AG09309 (cell line): ENCODE results near the gene C20orf204.

Experiments used
- DNase-seq: peaks from one replicate; pipeline ENCODE4 v3.0.0-alpha.2; 2010; ENCODE audit warnings: low read depth
- H3K4me3 ChIP-seq: 2 replicates; pipeline ENCODE4 v1.5.1; 2011; ENCODE audit warnings: mild to moderate bottlenecking, low read depth, low read length, moderate library complexity; ENCODE audit not compliant: control insufficient read depth
- TF ChIP-seq, protein P1 (sequence below): IDR thresholded peaks from 2 replicates; pipeline ENCODE4 v1.5.1; 2011; ENCODE audit warnings: mild to moderate bottlenecking, low read depth, low read length, inconsistent platforms; ENCODE audit not compliant: insufficient read depth, control insufficient read depth; ENCODE audit errors: missing control alignments

The C20orf204 gene

DNA sequence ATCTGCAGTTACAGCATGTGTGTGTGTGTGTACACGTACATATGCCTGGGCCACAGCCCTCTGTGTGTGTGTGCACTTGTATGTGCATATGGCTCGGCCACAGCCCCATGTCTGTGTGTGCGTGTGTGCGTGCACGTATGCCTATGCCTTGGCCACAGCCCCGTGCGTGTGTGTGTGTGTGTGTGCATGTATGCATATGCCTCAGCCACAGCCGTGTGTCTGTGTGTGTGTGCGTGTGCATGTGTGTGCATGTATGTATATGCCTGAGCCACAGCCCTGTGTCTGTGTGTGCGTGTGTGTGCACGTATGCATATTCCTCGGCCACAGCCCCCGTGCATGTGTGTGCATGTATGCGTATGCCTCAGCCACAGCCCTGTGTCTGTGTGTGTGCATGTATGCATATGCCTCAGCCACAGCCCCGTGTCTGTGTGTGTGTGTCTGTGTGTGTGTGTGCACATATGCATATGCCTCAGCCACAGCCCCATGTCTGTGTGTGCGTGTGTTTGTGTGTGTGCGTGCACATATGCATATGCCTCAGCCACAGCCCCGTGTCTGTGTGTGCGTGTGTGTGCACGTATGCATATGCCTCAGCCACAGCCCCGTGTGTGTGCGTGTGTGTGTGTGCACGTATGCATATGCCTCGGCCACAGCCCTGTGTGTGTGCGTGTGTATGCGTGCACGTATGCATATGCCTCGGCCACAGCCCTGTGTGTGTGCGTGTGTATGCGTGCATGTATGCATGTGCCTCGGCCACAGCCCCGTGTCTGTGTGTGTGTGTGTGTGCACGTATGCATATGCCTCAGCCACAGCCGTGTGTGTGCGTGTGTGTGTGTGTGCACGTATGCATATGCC lies 14.6 kb upstream of the C20orf204 start:
- TF ChIP-seq, protein P1, sequence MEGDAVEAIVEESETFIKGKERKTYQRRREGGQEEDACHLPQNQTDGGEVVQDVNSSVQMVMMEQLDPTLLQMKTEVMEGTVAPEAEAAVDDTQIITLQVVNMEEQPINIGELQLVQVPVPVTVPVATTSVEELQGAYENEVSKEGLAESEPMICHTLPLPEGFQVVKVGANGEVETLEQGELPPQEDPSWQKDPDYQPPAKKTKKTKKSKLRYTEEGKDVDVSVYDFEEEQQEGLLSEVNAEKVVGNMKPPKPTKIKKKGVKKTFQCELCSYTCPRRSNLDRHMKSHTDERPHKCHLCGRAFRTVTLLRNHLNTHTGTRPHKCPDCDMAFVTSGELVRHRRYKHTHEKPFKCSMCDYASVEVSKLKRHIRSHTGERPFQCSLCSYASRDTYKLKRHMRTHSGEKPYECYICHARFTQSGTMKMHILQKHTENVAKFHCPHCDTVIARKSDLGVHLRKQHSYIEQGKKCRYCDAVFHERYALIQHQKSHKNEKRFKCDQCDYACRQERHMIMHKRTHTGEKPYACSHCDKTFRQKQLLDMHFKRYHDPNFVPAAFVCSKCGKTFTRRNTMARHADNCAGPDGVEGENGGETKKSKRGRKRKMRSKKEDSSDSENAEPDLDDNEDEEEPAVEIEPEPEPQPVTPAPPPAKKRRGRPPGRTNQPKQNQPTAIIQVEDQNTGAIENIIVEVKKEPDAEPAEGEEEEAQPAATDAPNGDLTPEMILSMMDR = no peak
- H3K4me3 ChIP-seq = no peak overlapping the region
- DNase-seq = no peak

- DNase-seq = no peak
- TF ChIP-seq, protein P1 = no peak
- H3K4me3 ChIP-seq = no peak overlapping the region
These were observed 13.2 kb upstream of the C20orf204 start for GRCh38 chr20:64022671-64023360.

DNA sequence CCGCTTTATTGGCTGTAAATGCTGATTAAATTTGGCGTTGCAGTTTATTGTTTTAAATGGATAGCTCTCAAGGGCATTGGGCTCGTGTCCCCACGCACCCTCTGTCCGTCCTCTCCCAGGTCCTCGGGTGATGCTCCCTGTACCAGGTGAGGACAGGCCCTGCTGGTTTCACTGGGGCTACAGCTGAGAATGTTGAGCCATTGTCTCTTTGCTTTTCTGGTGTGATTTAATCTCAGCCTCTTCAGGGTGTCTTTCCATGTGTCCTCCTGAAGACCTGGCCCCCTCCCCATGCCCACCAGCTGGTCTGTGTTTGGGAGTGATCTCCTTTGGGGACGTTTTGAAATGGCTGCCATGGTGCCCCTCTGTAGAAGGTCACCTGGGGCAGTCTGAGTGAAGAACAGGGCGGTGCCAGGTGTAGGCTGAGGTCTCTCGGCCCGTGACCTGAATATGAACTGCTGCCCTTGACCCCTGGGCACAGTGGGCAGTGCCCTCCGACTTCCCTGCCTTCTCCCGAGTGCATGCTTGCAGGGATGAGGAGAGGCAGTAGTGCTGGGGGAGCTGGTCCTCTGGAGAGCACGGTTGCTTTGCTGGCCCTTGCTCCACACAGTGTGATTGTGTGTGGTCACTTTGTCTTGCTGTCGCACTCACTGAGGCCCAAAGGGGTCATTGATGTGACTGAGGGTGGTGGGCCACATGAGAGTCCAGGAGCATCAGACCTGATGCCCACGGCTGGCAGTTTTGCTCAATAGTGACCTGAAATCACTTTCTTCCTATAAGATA lies 12.4 kb upstream of the C20orf204 start:
- no peak for DNase-seq
- H3K4me3 ChIP-seq = no peak overlapping the region
- TF ChIP-seq, protein P1 = no peak

DNA sequence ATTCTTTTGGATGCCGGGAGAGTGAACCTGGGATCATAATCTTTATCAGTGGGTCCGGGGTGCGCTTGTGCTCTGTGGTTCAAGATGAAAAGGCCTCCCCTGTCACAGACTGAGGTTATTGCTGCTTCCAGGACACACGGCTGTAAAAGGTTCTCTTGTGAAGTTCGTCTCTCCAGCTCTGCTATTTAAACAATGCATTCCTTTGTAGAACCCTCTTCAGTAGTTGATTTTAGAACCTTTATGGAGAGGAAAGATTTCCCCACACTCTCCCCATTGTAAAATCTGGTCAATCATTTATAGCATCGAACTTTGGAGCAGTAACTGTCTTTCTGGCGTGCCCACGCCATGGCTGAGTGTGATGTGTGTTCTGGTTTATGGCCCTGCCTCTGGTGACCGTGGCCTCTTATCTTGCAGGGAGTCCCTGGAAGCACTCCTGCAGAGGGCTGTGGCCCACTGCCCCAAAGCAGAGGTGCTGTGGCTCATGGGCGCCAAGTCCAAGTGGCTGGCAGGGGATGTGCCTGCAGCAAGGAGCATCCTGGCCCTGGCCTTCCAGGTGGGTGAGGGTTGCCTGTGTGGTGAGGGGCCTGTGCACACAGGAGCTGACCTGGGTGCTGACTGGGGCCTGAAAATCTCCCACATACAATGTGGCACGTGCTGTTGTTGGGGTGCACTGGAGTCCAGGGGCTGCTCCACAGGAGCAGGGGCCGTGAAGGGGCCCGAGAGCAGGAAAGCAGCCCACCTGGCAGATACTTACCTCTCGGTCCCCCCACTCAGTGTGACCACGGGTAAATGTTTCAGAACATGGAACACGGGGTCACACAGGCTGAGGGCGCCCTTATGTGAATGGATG lies 11.6 kb upstream of the C20orf204 start:
- H3K4me3 ChIP-seq = no peak overlapping the region
- no peak for DNase-seq
- TF ChIP-seq, protein P1 = no peak

- DNase-seq = no peak
- TF ChIP-seq, protein P1 = no peak
- H3K4me3 ChIP-seq = no peak overlapping the region
These were observed 10.7 kb upstream of the C20orf204 start for GRCh38 chr20:64025101-64025825.
